Caco-2 (cell line): ENCODE results near the gene CDK11A. TPM values are rescaled to one million over a fixed set of nuclear protein-coding genes. Genes with fewer than 3 reads are reported as not detected.
"Not testable (repeated sequence)": the region's sequence is repeated elsewhere in the genome, so short reads cannot be mapped to it uniquely, and the experiment has no call there.

ENCODE experiments used
- BruUV-seq: library from RNA; stranded (reverse); fragments of 400-500 nt; replicated peaks from 2 replicates; lab custom pipeline; 2021; lab: Mats Ljungman, UMichigan
- CTCF ChIA-PET: fragments of 300-600 bp; sonication (Branson Sonifier 250); formaldehyde crosslinking; loops from one replicate; lab custom pipeline; 2022; ENCODE audit warnings: antibody characterized with exemption; lab: Charles Lee
- POLR2A ChIA-PET: fragments of 300-600 bp; sonication (Branson Sonifier 250); formaldehyde crosslinking; loops from one replicate; lab custom pipeline; 2022; ENCODE audit warnings: antibody characterized with exemption; lab: Charles Lee
- DNase-seq, 2 experiments: peaks; one replicate each; pipeline versions ENCODE4 v3.0.0 to v3.0.0-alpha.2; 2020 to 2022
- H3K27me3 ChIP-seq: replicated peaks from 2 replicates; pipeline ENCODE4 v1.6.0; 2011; ENCODE audit warnings: low read length; ENCODE audit not compliant: control insufficient read depth, insufficient read depth
- H3K36me3 ChIP-seq: 2 replicates; pipeline ENCODE4 v1.5.1; 2011; ENCODE audit warnings: low read length; ENCODE audit not compliant: control insufficient read depth, insufficient read depth
- H3K4me1 ChIP-seq: fragments of 250-450 bp; sonication (Bioruptor Pico); 2 replicates; pipeline ENCODE4 v1.5.1; 2020; ENCODE audit warnings: mild to moderate bottlenecking
- H3K4me3 ChIP-seq: 2 replicates; pipeline ENCODE4 v1.5.1; 2011; ENCODE audit warnings: low read depth, mild to moderate bottlenecking, control low read depth, low read length
- H3K9me3 ChIP-seq: fragments of 250-450 bp; sonication (Bioruptor Pico); 2 replicates; pipeline ENCODE4 v1.5.1; 2020; ENCODE audit warnings: mild to moderate bottlenecking, moderate library complexity
- H3K27ac Mint-ChIP-seq: one replicate; pipeline ENCODE4 v1.8.0; 2022; ENCODE audit warnings: mixed read lengths; ENCODE audit not compliant: unreplicated experiment
- H3K27me3 Mint-ChIP-seq: one replicate; pipeline ENCODE4 v1.8.0; 2022; ENCODE audit warnings: mixed read lengths; ENCODE audit not compliant: insufficient read depth, unreplicated experiment
- H3K36me3 Mint-ChIP-seq: one replicate; pipeline ENCODE4 v1.8.0; 2022; ENCODE audit warnings: mild to moderate bottlenecking, mixed read lengths; ENCODE audit not compliant: insufficient read depth, unreplicated experiment
- H3K4me1 Mint-ChIP-seq: one replicate; pipeline ENCODE4 v1.8.0; 2022; ENCODE audit warnings: low read depth, mixed read lengths; ENCODE audit not compliant: unreplicated experiment
- H3K4me3 Mint-ChIP-seq: one replicate; pipeline ENCODE4 v1.8.0; 2022; ENCODE audit warnings: mild to moderate bottlenecking, moderate library complexity, mixed read lengths; ENCODE audit not compliant: unreplicated experiment
- H3K9me3 Mint-ChIP-seq: one replicate; pipeline ENCODE4 v1.8.0; 2022; ENCODE audit warnings: mixed read lengths; ENCODE audit not compliant: unreplicated experiment
- intact Hi-C: fragments of 100-400 bp; cut with micrococcal nuclease; formaldehyde crosslinking; loops from one replicate; pipeline ENCODE4 v1.10.0; 2022; ENCODE audit not compliant: unreplicated experiment
- total RNA-seq: library from RNA; stranded (reverse); gene quantifications from 2 replicates; pipeline ENCODE4 v1.2.3, GENCODE V29; 2022

The CDK11A gene
- total RNA-seq, 1 experiment from 2014 or later = 53.7 TPM

DNA sequence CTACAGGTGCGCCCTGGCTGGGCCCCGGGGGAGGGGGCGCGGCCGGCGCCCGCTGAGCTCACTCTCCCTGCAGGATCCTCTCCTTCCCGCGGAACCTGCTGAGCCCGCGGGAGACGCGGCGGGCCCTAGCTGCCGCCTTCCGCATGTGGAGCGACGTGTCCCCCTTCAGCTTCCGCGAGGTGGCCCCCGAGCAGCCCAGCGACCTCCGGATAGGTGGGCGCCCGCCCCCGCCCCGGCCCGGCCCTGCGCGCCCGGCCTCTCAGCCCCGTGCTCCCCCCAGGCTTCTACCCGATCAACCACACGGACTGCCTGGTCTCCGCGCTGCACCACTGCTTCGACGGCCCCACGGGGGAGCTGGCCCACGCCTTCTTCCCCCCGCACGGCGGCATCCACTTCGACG lies 24.1 kb downstream of the CDK11A start:
- DNase-seq, H3K4me1 Mint-ChIP-seq, H3K9me3 ChIP-seq, H3K9me3 Mint-ChIP-seq, H3K36me3 Mint-ChIP-seq, H3K27me3 ChIP-seq, CTCF ChIA-PET, POLR2A ChIA-PET, H3K36me3 ChIP-seq, H3K27ac Mint-ChIP-seq, intact Hi-C loops, H3K4me1 ChIP-seq, H3K4me3 Mint-ChIP-seq, BruUV-seq, H3K27me3 Mint-ChIP-seq, H3K4me3 ChIP-seq: not testable (repeated sequence)

DNA sequence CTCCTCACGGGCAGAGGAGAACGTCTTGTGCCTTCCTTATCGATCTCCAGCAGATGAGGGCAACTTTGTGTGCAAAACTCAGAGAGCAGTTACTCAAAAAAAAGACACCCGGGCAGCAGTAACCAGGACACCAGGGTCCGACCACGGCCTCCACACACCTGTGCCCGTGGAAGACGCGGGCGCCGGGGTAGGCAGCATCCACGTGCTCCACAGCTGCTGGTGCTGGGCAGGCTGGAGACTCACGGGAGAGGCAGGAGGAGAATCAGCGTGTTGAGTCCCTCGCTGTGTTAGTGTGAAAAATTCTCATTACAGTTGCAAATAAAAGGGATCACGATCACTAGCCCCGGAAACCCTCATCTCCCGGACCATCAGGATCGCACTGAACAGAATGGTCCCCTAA lies 25.1 kb downstream of the CDK11A start:
- H3K27me3 ChIP-seq, H3K9me3 ChIP-seq, intact Hi-C loops, H3K36me3 ChIP-seq, CTCF ChIA-PET, H3K9me3 Mint-ChIP-seq, H3K4me3 ChIP-seq, BruUV-seq, H3K4me1 ChIP-seq, H3K36me3 Mint-ChIP-seq, H3K4me1 Mint-ChIP-seq, H3K27me3 Mint-ChIP-seq, H3K27ac Mint-ChIP-seq, POLR2A ChIA-PET, H3K4me3 Mint-ChIP-seq: not testable (repeated sequence)
- DNase-seq = peak in 1 of 2 experiments; percentile 2

DNA sequence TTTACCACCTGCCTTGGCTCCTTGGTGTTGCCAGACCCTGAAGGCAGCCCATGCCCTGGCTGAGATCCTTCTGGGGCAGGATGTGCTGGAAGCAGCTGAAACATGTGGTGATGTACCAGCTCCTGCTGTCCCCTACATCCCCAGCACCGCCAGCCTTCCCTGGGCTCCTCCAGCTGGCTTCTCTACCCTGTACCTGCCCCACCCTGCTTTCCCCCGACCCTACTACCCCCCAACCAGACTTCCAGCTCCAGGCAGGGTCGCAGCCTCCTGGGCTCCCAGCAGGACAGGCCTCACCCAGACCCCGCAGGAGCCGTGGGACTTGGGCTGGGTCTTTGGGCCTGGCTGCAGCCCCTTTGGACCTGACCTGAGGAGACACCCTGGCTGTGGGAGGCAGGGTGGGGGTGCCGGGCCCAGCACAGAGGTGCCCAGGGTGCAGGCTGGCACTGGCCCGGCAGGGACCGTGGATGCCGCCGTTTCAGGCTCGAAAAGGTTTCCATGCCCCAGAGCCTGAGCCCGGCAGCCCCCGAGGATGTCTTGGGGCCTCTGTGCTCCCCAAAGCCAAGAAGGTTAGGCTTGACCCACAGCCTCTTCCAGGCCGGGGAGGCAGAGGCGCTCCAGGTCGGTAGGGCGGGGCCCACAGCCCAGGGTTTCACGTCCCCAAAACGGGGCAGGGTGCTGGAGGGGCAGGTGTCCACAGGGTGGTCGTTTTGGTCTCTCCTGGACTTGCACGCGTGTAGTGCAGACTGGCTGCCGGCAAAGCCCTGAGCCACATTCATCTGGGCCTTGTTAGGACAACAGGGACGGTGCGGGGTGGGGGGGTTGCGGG lies 26.6 kb downstream of the CDK11A start:
- POLR2A ChIA-PET, H3K4me1 ChIP-seq, H3K4me3 ChIP-seq, intact Hi-C loops, H3K27me3 ChIP-seq, H3K36me3 Mint-ChIP-seq, H3K4me1 Mint-ChIP-seq, H3K9me3 ChIP-seq, H3K36me3 ChIP-seq, H3K27me3 Mint-ChIP-seq, BruUV-seq, H3K4me3 Mint-ChIP-seq, H3K27ac Mint-ChIP-seq, CTCF ChIA-PET, H3K9me3 Mint-ChIP-seq: not testable (repeated sequence)
- peak in 1 of 2 experiments; percentile 25 for DNase-seq

DNA sequence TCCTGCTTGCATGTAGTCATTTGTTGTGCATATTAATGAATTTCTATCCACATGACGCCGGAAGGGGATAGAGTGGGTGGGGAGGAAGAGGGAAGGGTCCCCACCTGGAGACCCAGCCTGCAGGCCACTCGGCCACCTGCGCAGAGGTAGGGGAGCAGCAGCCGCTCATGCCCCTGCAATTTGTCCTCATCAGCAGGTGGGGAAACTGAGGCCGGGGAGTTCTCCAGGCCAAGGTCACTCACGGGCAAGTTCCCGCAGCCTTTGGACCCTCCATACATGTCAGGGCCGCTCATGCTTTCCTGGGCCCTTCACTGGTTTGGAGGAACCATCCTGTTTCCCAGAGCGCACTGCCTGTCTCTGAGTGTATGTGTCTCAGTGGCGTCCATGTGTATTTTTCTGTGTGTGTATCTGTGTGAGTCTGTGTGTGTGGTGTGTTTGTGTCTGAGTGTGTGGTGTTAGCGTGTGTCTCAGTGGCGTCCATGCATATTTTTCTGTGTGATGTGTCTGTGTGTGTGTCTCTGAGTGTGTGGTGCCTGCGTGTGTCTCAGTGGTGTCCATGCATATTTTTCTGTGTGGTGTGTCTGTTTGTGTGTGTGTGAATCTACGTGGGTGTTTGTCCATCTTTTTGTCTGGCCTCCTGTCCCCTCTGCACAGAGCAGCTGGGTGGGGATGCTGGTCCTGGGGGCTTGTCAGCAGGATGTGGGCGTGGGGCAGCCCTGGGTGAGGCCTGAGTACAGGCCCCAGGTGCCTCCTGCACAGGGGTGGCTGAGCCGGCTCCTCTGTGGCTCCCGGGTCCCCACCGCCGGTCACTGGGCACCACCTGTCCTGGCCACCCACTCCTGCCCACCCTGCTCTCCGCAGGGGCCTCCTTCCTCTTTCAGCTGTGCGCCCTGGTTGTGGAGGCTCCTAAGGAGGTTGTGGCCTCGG lies 27.5 kb downstream of the CDK11A start:
- POLR2A ChIA-PET = not testable (repeated sequence)

DNA sequence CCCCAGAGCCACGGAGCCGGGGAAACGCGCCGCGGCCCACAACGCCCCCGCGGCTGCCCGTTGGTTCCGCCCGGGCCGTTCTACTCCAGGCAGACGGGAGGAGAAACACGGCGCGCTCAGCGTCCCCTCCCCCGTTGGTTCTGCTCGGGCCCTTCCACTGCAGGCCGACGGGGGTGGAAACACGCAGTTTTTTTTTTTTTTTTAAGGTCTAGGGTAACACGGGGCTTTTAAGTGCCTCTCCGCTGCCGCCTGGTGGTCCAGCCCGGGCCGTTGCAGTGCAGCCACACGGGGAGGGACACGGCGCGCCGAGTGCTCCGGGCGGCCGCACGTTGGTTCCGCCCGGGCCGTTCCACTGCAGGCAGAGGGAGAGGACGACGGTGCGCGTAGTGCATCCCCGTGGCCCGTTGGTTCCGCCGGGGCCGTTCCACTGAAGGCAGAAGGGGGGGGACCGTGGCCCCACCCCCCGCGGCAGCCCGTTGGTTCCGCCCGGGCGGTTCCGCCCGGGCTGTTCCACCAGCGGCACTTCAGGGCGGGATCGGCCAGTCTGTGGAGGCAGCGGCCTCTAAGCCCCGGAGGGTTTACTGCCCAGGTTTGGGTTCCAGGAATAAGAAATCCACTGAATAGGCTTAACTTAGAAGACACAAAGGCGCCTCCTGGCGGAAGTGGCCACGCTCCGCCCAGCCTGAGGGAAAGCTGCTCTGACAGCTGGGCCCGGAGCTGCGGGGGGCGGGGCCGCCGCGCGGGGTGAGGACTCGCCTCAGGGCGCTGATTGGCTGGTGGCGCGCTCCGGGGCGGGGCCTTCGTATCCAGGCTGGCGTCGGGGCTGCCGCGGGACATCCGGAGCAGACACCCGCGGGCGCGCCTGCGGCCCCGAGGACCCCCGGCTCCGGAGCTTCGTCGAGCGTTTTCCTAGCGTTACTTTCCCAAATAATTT lies 31.2 kb downstream of the CDK11A start, which contains the start of gene SLC35E2B:
Gene SLC35E2B, minus strand, starts transcription at position 82 of the 934 bp plus-strand sequence. CDS start 16,096 bp downstream, outside the sequence.
- POLR2A ChIA-PET, H3K4me1 ChIP-seq, H3K9me3 ChIP-seq, CTCF ChIA-PET, H3K9me3 Mint-ChIP-seq, H3K27me3 ChIP-seq, BruUV-seq, H3K36me3 Mint-ChIP-seq, intact Hi-C loops, H3K27ac Mint-ChIP-seq, H3K4me1 Mint-ChIP-seq, H3K27me3 Mint-ChIP-seq, H3K36me3 ChIP-seq: not testable (repeated sequence)
- peak; percentile 79 to 86 for DNase-seq
- peak within 1 kb of the TSS; percentile 46 for H3K4me3 ChIP-seq
- peak within 1 kb of the TSS; percentile 58 for H3K4me3 Mint-ChIP-seq

More for the DNA sequence above, 27.5 kb downstream of the CDK11A start:
- H3K9me3 ChIP-seq, DNase-seq, CTCF ChIA-PET, H3K4me1 ChIP-seq, H3K9me3 Mint-ChIP-seq, H3K36me3 ChIP-seq, H3K36me3 Mint-ChIP-seq, H3K4me1 Mint-ChIP-seq, BruUV-seq, H3K4me3 Mint-ChIP-seq, H3K4me3 ChIP-seq, H3K27ac Mint-ChIP-seq, H3K27me3 Mint-ChIP-seq, intact Hi-C loops, H3K27me3 ChIP-seq: not testable (repeated sequence)

DNA sequence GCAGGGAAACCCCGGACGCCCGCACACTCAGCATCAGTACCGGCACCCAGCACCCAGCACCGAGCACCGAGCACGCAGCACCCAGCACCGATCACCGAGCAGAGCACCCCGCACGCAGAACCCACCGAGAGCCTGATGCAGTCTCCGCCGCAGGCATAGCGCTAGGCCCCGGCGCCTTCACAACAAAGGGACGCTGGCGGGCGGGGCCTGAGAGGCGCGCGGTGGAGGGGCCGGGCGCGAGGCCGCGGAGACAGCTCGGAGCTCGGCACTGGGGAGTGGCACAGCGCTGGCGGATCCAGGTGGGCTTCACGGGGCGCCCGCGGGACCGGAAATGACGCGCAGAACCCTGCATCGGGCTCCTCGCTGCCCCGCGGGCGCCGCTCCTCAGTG lies 31.8 kb downstream of the CDK11A start:
- POLR2A ChIA-PET, H3K36me3 ChIP-seq, H3K4me1 Mint-ChIP-seq, BruUV-seq, H3K9me3 ChIP-seq, H3K4me1 ChIP-seq, intact Hi-C loops, H3K27me3 ChIP-seq, H3K36me3 Mint-ChIP-seq, H3K27me3 Mint-ChIP-seq, H3K27ac Mint-ChIP-seq, H3K9me3 Mint-ChIP-seq, CTCF ChIA-PET: not testable (repeated sequence)
- peak overlapping the region; percentile 58 for H3K4me3 Mint-ChIP-seq
- DNase-seq = peak; percentile 57 to 65
- peak overlapping the region; percentile 46 for H3K4me3 ChIP-seq
